Activated T-cell treated with anti-CD3 and anti-CD28 coated beads, Interleukin-2, amount 50 U/mL, for 1 hour (primary cell): ENCODE results near the gene CFP.
A peak's percentile ranks its signal among the peaks of the same experiment; 100 is the strongest.

Source experiments
- DNase-seq: peaks from one replicate; pipeline ENCODE4 v3.0.0-alpha.2; 2020

The CFP gene

DNA sequence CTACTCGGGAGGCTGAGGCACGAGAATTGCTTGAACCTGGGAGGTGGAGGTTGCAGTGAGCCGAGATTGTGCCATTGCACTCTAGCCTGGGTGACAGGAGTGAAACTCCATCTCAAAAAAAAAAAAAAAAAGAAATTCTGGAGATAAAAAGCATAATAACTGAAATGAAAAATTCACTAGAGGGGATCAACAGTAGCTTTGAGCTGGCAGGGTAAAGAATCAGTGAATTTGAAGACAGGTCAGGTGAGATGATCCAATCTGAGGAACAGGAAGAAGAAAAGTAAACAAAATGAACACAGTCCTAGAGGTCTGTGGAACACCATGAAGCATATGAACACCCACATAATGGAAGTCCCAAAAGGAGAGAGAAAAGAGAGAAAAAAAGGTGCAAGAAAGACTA is 32.5 kb downstream of the CFP start:
- DNase-seq: no peak

DNA sequence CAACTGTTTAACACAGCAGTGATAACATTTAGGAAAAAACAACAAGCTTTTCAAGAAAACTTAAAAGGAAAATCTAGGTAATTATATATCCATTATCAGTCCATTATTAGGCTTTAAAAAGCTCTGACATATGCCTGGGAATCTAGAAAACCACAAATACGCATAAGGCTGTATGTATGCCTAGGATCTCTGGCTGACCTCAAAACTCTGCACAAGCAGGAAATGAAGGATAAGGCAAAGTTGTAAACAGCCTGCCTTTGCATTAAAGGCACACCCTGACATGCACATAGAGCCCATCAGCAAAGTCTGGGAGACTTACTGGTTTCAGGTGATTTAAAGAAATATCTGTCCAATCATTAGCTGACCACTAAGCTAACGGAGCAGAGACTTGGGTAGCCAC is 33.5 kb downstream of the CFP start:
- no peak for DNase-seq

DNA sequence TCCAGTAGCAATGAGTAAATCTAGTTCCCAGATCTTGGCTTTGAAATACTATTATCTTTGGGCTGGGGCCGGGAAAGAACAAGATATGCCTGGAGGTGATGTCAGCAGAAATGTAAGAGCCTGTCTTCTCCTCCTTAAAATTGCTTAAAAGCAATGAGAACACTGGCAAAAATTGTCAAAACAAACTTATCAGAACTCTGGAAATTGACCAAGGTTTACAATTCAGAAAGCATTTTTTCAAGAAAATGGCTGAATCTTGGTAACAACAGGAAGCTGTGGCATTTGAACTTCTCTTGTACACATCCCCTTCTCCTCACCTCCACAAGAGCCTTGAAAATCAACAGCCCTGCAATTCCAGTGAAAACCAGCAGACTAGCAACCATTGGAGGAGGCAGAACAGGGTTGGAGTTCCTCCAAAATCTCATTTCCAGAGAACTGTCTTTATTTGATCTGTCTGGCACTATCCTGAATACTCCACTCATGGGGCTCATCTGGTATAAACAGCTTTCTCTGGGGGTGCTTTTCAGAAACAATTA is 33.9 kb downstream of the CFP start:
- DNase-seq: no peak

DNA sequence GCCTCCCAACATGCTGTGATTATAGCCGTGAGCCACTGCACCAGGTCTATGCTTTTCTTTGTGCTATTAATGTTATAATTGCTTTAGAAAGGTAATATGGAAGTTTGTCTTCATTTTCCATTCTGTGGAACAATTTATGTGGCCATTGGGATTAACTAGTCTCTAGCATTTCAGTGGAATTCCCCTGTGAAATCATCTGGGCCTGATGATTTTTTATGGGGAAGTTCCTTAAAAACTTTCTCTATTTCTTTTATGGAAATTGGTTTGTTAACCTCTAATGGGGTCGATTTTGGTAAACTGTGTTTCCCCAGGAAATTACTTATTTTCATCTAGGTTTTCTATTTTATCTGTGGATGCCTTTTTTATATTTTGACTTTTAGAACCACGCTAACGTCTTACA is 36.2 kb downstream of the CFP start:
- no peak for DNase-seq

DNA sequence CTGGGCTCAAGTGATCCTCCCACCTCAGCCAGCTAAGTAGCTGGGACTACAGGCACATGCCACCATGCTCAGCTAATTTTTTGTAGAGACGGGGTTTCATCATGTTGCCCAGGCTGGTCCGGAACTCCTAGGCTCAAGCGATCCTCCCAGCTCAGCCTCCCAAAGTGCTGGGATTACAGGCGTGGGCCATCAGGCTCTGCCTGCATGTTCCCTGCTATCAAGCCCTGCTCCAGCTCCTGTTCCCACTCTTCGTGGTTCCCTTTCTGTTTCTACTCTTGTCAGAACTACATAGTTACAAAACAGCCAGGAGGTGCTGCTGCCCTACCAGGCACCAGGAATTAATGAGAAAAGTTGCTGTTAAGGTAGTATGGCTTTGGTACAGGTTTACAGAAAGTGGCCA is 38.7 kb downstream of the CFP start:
- DNase-seq: no peak

DNA sequence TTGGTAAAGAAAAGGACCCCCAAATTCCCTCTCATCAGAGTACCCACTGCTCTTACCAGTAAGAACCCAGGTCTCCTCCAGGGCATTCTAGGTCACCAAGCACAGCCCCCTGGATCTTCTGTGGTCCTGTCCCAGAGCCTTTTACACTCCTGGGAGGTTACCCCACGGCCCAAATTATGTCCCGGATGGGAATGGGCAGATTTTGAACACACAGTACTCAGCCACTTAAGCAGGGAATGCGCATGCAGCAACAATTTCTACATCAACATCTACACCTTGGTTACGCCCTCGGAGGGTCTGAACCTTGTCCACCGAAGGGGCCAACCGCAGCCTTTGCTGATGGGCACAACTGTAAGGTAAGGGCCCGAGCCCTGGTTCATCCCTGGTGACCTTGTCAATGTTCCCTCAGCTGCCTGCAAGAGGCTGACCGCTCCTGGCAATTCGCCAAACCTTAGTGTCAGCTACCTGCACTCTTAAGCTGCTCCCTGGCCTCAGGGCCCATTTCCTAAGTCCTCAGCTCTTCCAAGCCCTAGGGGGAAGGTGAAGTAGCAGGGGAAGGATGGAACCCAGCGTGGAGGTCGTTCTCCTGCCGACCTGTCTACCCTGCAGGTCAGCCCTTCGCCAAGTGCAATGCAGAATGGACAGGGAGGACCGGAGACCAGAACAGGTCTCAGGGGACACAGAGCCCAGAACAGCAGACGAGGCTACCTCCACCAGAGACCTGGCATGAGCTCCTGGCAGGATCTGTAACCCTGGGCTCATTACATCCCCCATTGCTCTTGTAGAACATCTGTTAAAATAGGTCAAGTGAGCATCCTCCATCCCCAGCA is 41.6 kb downstream of the CFP start:
- no peak for DNase-seq

DNA sequence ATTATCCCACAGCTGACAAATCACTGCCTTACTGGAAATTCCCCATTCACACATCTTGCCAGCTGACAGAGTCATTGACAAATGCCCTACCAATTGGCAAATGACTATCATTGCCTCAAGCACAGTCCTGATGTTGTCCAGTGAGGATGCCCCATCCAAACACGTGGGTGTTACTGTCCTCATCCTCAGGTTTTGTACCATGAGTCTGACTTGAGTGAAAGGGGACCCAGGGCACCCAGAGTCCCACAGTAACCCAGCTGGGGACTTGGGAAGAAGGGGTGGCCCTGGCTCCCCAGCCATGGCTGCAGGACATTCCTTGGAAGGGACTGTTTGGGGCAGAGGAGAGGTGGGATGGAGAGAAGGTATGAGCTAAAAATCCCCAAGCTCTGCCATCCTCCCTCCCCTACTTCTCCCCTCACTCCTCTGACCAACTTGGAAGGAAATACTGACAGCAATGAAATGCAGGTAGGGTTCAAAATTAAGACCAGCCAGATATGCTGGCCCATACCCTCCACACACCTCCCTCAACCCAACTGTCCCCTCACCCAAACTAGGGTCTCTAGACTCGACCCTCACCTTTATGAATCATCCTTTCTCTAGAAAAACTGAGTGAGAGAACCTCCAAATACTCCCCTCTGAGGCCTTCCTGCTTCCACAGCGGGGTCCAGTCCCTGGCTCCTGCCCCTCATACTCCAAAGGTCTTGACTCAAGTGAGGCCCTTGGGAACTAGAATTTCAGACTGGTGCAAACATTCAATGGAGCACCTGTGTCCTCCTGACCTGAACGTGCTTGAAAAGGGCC is 42.4 kb downstream of the CFP start:
- DNase-seq: no peak

DNA sequence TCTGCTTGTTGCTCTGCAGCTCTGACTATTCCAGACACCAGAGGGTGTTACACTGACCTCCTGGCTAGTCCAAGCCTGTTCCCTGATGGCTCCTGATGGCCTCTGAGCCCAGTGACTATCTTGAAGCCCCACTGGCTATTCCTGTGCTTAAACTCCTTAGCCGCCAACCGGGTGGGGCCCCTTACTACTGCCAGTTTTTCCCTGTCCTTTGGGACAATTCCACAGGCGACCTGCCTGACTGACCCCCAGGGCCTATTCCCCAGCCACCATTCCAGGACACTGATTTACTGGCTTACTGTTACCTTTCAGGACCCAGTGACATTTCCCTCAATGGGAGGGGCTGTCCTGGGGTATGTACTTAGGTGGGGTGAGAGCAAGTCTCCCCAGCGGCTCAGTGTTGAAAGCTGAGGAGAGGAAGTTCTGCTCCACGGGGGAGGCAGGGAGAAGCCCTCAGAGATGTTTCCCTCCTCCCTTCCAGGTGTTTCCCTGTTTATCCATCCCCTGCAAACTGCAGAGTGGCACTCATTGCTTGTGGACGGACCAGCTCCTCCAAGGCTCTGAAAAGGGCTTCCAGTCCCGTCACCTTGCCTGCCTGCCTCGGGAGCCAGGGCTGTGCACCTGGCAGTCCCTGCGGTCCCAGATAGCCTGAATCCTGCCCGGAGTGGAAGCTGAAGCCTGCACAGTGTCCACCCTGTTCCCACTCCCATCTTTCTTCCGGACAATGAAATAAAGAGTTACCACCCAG is 43.5 kb downstream of the CFP start:
- DNase-seq: no peak

DNA sequence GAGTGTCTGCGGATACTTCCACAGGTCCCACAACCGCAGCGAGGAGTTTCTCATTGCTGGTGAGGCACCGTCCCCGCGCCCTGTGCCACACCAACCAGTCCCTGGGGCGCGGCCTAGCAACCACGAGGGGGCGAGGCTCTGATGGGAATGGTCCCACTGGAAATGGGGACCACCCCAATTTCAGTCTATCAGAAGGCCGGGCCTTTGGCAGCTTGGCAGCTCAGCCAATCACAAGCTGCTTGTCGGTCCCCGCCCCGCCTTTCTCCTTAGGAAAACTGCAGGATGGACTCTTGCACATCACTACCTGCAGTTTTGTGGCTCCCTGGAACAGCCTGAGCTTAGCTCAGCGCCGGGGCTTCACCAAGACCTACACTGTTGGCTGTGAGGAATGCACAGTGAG is 44.5 kb downstream of the CFP start:
- DNase-seq: no peak

DNA sequence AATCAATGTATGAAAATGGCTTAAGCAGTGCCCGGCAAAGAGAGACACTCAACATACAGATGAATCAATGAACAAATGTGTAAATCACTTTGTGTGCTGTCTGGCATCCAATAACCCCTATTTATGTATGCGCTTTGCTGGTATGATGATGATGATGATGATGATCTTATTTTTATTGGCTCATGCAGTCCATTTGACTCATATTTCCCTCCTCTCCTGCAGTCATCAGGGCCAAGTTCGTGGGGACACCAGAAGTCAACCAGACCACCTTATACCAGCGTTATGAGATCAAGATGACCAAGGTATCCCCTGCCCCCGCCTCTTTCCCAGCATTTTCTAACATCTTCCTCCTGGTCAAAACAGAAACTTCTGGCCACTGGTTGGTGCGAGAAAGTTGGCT is 45.0 kb downstream of the CFP start:
- no peak for DNase-seq

DNA sequence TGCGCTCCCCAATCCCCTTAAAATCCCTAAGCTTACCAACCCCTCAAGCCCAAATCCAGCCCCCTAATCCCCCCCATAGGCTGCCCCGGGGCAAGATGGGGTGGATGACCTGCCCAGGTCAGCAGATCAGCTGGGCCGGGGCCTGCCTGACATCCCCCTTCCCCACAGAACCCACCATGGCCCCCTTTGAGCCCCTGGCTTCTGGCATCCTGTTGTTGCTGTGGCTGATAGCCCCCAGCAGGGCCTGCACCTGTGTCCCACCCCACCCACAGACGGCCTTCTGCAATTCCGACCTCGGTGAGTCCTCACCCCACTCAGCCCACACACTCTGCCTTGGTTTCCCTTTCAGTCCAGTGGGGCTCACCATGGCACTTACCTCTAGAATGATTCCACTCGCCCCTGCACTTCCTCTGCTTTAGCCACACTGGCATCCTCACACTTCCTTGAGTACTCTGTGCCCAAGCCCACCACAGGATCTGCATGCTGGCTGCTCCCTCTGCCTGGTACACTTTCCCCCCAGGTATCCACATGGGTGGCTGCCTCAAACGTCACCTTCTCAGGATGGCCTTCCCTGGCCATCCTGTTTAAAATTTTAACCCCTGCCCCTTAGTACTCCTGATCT is 46.4 kb downstream of the CFP start:
- no peak for DNase-seq

DNA sequence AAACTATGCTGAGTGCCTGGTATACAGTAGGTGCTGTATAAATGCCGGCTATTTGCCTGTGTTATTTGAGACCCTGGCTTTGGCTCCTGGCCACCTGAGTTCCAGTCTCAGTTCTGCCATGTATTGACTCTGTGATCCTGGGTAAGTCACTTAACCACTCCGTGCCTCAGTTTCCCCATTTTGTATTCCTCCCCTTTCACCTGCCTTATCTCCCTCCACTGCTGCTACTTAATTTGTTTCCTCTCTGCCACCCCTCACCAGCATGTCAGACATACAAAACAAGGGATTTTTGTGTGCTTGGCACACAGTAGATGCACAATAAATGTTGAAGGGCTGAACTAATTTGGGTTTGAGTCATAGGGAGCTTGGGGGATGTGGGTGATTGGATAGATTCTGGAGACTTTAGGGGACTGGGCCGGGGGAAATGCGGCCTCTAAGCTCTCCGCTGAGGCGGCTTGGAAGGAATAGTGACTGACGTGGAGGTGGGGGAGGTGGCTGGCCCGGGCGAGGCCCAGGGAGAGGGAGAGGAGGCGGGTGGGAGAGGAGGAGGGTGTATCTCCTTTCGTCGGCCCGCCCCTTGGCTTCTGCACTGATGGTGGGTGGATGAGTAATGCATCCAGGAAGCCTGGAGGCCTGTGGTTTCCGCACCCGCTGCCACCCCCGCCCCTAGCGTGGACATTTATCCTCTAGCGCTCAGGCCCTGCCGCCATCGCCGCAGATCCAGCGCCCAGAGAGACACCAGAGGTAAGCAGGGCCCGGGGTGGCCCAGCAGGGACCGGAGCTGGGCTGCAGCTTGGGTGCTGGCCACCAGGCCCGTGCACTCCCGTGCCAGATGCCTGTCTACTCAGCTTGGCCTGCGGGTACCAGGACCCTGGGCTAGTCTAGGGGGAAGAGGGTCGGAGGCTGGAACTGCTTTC is 47.7 kb downstream of the CFP start, which contains the start of gene TIMP1:
Gene TIMP1 (plus strand): TSS at position 706 of the 917 bp plus-strand sequence. CDS start 980 bp downstream, outside the sequence.
- peak; percentile 75 for DNase-seq

DNA sequence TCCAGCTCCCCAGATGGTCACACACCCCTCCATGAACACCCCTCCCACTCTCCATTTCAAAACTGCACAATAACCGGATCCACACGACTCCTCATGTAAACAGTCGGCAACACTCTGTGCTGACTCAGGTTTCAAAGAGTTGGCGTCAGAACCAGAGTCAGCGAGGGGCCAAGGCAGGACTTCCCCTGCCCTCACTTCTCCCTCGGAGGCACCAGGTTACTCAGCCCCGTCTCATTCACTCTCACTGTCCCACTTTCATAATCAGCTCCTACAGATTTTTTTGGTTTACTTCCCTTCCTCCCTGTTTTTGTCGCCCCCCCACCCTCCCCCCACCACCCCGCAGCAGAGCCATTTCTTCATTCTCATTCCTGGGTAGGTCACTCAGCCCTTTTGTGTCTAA is 50.2 kb downstream of the CFP start:
- no peak for DNase-seq

DNA sequence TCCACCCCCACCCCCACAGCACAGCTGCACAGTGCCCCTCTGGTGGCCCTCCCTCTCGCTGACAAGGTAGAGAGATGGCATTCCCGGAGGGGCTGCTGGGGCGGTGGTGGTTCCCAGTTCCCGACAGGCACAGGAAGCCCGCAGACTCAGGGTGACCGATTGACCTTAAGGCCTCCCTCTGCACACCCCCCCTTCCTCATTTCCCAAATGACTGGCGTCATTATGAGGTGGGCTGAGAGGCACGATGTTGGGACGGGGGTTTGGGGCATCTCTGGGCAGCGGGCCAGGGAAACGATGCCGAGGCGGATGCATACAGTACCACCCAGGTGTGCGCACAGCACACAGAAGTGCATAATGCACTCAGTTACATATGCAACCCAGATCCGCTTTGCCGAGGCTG is 51.0 kb downstream of the CFP start:
- DNase-seq: no peak

DNA sequence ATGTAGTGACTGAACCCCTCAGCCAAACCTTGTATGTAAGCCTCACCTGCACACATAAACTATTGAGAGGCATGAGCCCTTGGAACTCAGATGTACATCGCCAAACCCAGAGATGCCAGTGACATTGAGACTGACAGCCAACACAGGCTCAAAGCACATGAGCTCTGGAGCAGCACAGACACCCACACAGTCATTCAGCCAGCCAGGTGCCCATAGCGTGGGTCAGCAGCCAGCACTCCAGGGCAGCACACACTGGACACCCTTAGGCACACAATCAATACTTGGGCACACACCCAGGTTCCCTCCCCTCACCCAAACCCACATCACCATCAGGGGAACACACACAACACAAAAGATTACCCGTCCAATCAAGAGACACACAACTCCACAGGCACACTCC is 51.8 kb downstream of the CFP start:
- DNase-seq: no peak

DNA sequence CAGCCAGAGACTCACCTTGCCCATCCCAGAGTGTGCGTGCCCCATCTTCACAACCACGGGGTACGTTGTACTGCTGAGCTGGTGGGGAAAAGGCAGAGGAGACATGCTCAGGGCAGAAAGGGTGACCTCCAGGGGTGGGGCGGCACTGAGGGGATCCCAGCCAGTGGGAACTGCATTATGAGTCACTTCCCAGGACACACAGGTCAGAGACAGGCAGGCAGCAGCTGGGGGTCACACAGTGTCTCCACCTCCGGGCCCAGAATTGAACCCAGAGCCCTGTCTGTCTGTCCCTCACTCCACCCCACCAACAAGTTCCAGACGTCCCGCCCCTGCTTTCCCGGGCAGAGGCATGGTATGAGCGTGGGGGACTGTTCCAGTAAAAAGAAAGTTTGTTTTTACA is 52.3 kb downstream of the CFP start:
- DNase-seq: no peak

DNA sequence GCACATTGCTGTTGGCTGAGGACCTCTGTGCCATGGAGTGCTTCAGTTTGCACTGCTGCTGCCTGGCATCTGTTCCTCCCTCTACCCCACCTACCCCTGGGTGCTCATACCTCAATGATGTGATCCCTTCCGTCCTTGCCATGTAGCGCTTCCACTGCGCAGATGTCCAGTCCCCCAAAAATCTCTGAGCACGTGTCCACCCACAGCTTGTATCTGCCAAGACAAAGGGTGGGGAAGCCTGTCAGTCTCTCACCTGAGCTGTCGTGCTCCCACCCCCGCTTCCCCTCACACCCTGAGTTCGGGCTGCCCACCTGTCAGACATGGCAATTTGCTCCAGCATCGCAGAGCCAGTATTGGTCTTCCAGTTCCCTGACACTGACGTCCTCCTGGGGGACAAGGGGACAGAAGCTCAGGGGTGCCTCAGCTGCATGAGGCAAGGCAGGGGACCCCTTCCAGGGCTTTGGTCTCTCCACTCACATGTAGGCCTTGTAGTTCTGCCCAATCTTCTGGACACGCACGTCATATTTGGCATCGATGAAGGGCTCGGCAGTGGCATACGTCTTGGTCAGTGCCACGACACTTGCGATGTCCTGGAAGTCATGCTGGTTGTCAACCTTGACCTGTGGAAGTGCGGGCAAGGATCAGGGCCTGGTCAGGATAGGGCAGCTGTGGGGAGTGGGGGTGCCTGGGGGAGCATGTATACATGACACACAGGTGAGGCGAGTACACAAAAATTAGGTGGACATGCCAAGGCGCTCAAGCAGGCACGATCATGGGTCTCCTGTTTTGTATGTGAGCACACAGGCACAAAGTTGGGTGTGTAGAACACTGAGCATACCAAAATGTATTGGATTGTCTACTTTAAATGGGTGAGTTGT is 53.5 kb downstream of the CFP start:
- DNase-seq: no peak

DNA sequence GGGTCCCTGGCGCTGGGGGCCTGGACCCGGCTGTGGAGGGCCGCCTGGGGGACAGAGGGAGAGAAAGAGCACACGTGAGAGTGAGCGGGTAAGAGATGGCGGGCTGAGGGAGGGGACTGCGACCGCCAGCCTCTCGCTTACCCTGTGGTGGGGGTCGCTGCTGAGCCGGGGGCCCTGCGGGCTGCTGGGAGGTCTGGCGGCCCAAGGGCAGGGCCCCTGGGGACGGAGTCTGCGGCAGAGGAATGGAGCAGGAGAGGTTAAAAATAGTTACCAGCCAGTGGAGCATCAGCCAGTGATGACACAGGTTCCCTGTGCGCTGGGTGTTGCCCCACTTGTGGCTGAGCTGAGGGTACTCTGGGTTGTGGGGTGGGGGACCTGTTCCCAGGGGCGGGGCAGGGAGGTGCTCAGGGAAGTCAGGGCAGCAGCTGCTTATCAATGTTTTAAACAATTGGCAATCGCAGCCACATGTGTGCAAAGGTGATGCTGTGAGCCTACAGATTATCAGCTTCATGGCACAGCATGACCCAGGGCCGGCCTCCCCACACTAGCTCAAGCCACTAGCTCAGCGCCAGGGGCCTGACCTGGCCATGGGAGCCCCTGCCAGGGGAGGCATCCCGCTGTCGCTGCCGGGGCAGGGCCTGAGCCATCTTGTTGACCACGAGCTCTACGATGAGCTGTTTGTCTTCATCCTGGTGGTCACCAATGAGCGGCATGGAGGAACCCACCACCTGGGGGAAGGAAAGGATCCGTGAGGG is 55.0 kb downstream of the CFP start:
- DNase-seq: no peak

DNA sequence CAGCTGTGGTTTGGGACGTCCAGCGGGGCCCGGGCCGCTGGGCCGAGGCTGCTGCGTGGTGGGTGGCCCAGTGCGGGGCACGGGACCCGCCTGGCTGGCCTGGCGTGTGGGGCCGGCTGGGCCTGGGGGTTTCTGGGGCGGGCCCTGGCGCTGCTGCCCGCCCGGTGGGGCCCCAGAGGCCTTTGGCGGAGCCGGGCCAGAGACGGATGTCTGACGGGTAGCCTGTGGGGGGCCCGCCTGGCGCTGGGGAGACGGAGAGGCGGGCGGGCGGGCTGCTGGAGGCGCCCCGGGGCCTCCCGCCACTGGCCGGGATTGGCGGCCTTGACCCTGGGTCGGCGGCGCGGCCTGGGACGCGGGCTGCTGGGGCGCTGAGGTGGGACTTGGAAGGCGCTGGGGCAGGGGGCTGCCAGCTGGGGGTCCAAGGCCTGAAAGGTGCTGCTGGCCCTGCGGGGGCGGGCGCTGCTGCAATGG is 55.6 kb downstream of the CFP start:
- DNase-seq: no peak
